Calu3 (cell line): Measurements from ENCODE around the gene EYS. TPM values are rescaled to one million over a fixed set of nuclear protein-coding genes. Genes with fewer than 3 reads are reported as not detected.

Experiments
- BruUV-seq: library from RNA; stranded (reverse); fragments of 400-500 nt; replicated peaks from 2 replicates; lab custom pipeline; 2021; lab: Mats Ljungman, UMichigan
- CTCF ChIA-PET: fragments of 300-600 bp; sonication (Branson Sonifier 250); formaldehyde crosslinking; loops from one replicate; lab custom pipeline; 2022; ENCODE audit warnings: antibody characterized with exemption; lab: Charles Lee
- DNase-seq: peaks from one replicate; pipeline ENCODE4 v3.0.0; 2022
- H3K27ac Mint-ChIP-seq: one replicate; pipeline ENCODE4 v1.8.0; 2022; ENCODE audit warnings: mixed read lengths; ENCODE audit not compliant: unreplicated experiment
- H3K27me3 Mint-ChIP-seq: one replicate; pipeline ENCODE4 v1.8.0; 2022; ENCODE audit warnings: mixed read lengths; ENCODE audit not compliant: unreplicated experiment
- H3K36me3 Mint-ChIP-seq: one replicate; pipeline ENCODE4 v1.8.0; 2022; ENCODE audit warnings: mild to moderate bottlenecking, moderate library complexity, mixed read lengths; ENCODE audit not compliant: insufficient read depth, unreplicated experiment
- H3K4me1 Mint-ChIP-seq: one replicate; pipeline ENCODE4 v1.8.0; 2022; ENCODE audit warnings: mild to moderate bottlenecking, low read depth, mixed read lengths; ENCODE audit not compliant: unreplicated experiment
- H3K4me3 Mint-ChIP-seq: one replicate; pipeline ENCODE4 v1.8.0; 2022; ENCODE audit warnings: mild to moderate bottlenecking, low read depth, moderate library complexity, mixed read lengths; ENCODE audit not compliant: unreplicated experiment
- H3K9me3 Mint-ChIP-seq: one replicate; pipeline ENCODE4 v1.8.0; 2022; ENCODE audit warnings: low read depth, mixed read lengths; ENCODE audit not compliant: unreplicated experiment
- CTCF ChIP-seq: fragments of 200-600 bp; IDR thresholded peaks from one replicate; pipeline ENCODE4 v1.8.0; 2022; ENCODE audit warnings: antibody characterized with exemption; ENCODE audit not compliant: unreplicated experiment
- intact Hi-C: fragments of 100-400 bp; cut with micrococcal nuclease; formaldehyde crosslinking; loops from one replicate; pipeline ENCODE4 v1.10.0; 2022; ENCODE audit not compliant: unreplicated experiment
- total RNA-seq: library from RNA; stranded (reverse); gene quantifications from 2 replicates; pipeline ENCODE4 v1.2.3, GENCODE V29; 2022

Gene EYS
- total RNA-seq, 1 experiment from 2014 or later, result not detected

- H3K27me3 Mint-ChIP-seq, result no peaks in the 10 kb centered on the region
Observed at GRCh38 chr6:64103480-64103879, 1603.5 kb downstream of the EYS start.

DNA sequence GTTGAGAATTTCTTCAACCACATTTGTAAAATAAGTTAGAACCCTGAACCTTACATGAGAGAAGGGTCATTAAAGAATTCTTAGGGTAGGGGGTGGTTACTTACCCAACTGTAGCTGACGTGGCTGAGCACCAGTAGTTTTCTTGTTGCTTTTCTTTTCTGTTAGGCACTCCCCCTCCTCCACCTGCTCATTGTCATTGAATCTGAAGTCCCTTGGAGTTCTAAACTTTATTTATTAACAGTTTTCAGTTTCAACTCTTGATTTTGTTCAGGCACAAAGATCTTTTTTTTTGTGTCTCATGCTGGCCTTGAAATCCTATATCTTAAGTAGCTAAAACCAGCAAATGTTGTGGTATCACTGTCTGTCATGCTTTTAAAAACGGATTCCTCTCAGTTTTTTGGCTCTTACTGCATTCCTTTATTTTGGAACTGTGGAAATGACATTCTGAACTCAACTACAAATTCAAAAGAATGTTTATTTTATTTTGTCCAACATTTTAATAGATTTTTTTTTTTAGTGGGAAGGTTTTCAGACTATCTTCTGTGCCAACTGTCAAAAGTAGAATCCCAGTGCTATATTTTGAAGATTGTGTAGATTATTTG, 1606.2 kb downstream of the EYS start:
- DNase-seq, result no peak
- H3K9me3 Mint-ChIP-seq, result peaks cover 3% of the 10 kb centered on the region
- CTCF ChIA-PET, result no interaction called here
- no peaks in the 10 kb centered on the region for H3K36me3 Mint-ChIP-seq
- intact Hi-C loops, result no loop called here
- H3K27ac Mint-ChIP-seq, result no peak overlapping the region
- no peaks in the 10 kb centered on the region for H3K27me3 Mint-ChIP-seq
- no peaks in the 10 kb centered on the region for H3K4me1 Mint-ChIP-seq
- TF ChIP-seq CTCF, result no peak
- no TSS peak for BruUV-seq
- no peak overlapping the region for H3K4me3 Mint-ChIP-seq

More at GRCh38 chr6:64103480-64103879, 1603.5 kb downstream of the EYS start:
- no peaks in the 10 kb centered on the region for H3K4me1 Mint-ChIP-seq
- TF ChIP-seq CTCF, result no peak
- CTCF ChIA-PET, result interaction anchor here (0.6 kb wide), 1 partner anchor 890 kb away, joined by 3 read pairs; no protein-coding TSS in a partner anchor
- H3K36me3 Mint-ChIP-seq, result no peaks in the 10 kb centered on the region
- no peaks in the 10 kb centered on the region for H3K9me3 Mint-ChIP-seq
- no TSS peak for BruUV-seq
- intact Hi-C loops, result no loop called here
- no peak for DNase-seq
- H3K27ac Mint-ChIP-seq, result no peak overlapping the region
- H3K4me3 Mint-ChIP-seq, result no peak overlapping the region

DNA sequence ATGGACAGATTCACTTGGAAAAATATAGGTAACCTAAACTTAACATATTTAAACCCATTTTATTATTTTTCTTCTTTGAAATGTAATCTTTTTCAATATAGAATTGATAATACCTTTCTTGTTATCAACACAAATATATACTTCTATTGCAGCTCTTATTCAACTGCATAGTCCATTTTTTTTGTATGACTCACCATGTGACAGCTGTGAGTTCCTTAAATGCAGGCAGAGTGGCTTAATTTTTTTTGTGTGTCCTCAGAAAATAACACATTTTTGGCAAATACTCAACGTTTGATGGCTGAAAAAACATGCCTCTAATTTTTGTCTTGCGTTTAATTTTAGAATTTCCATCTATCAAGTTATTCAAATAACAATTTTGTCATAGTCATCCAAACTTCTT, 1616.7 kb downstream of the EYS start:
- Mint-ChIP-seq H3K9me3 (peaks cover 9% of the 10 kb centered on the region), H3K27me3 (no peaks in the 10 kb centered on the region), H3K4me3 (no peak overlapping the region), H3K27ac (no peak overlapping the region), H3K36me3 (no peaks in the 10 kb centered on the region), H3K4me1 (no peaks in the 10 kb centered on the region)
- CTCF ChIA-PET, result no interaction called here
- no peak for TF ChIP-seq CTCF
- intact Hi-C loops, result no loop called here
- BruUV-seq, result no TSS peak
- no peak for DNase-seq

- DNase-seq, result no peak
- CTCF ChIA-PET, result no interaction called here
- Mint-ChIP-seq H3K4me3 (no peak overlapping the region), H3K4me1 (no peaks in the 10 kb centered on the region), H3K36me3 (no peaks in the 10 kb centered on the region), H3K9me3 (no peaks in the 10 kb centered on the region), H3K27me3 (no peaks in the 10 kb centered on the region), H3K27ac (no peak overlapping the region)
- BruUV-seq, result no TSS peak
- intact Hi-C loops, result no loop called here
- no peak for TF ChIP-seq CTCF
Observed at GRCh38 chr6:64085126-64085525, 1621.9 kb downstream of the EYS start.
